ENCODE data around the gene OPA3. TPM values are rescaled to one million over a fixed set of nuclear protein-coding genes. Genes with fewer than 3 reads are reported as not detected.

The OPA3 gene
- total RNA-seq, 1 experiment from 2014 or later, result 11.1 TPM

GRCh38 chr19:45489216-45489855, 95.3 kb downstream of the OPA3 start:
- ATAC-seq (no peak), DNase-seq (ENCODE audit: low read depth, low spot score) (no peak)
- no TSS peak for BruUV-seq (replicated peaks)
- Histone ChIP-seq H3K4me1 (ENCODE audit: control insufficient read depth in 1 of 2, insufficient read depth in 2 of 2, low read length in 2 of 2) (peaks cover 17 to 41% of the 10 kb centered on the region in 2 experiments), H3K27ac (ENCODE audit: low read depth, low read length) (no peak overlapping the region), H3K4me3 (replicated peaks in 1 of 2; ENCODE audit: low read depth in 1 of 2, low read length in 2 of 2) (no peak overlapping the region), H2AFZ (ENCODE audit: low read depth, low read length, poor library complexity, severe bottlenecking) (no peak overlapping the region), H4K20me1 (ENCODE audit: insufficient read depth) (no peaks in the 10 kb centered on the region), H3K27me3 (ENCODE audit: insufficient read depth, low read length) (no peaks in the 10 kb centered on the region), H3K9me3 (ENCODE audit: control insufficient read depth in 1 of 2, insufficient read depth in 1 of 2, low read depth in 1 of 2, low read length in 2 of 2) (no peaks in the 10 kb centered on the region), H3K9me2 (ENCODE audit: insufficient read depth) (no peaks in the 10 kb centered on the region), H3K4me2 (ENCODE audit: low read length) (no peak overlapping the region), H3K9ac (ENCODE audit: low read length) (no peak overlapping the region), H3K36me3 (ENCODE audit: control insufficient read depth in 1 of 2, insufficient read depth in 2 of 2, low read length in 2 of 2) (no peaks in the 10 kb centered on the region), H3K79me2 (ENCODE audit: insufficient read depth, low read length) (no peaks in the 10 kb centered on the region)
- intact Hi-C loops (cut with micrococcal nuclease), result no loop called here
- ChIA-PET CTCF (interaction anchor here (1.5 kb wide), 1 partner anchor 10 kb away, joined by 4 read pairs; no protein-coding TSS in a partner anchor), POLR2A (no interaction called here), RAD21 (ENCODE audit: low non-redundant PET in 1 of 2, low total read pairs in 2 of 2, uncharacterized antibody in 2 of 2, unreplicated experiment in 2 of 2) (no interaction called here)
- TF ChIP-seq EGR1 (IDR thresholded peaks at IDR 0.05; ENCODE audit: low read depth) (no peak), FOSL1 (IDR thresholded peaks at IDR 0.05; ENCODE audit: low read depth) (no peak), YY1 (IDR thresholded peaks at IDR 0.05; ENCODE audit: extremely low read depth, insufficient replicate concordance, low read depth, low read length) (no peak), SP1 (IDR thresholded peaks at IDR 0.05; ENCODE audit: low read depth) (no peak), REST (IDR thresholded peaks at IDR 0.05; ENCODE audit: low read depth) (no peak), CEBPB (IDR thresholded peaks at IDR 0.05; ENCODE audit: low read depth) (no peak), RAD21 (IDR thresholded peaks at IDR 0.05; ENCODE audit: low read depth) (no peak), ZFX (IDR thresholded peaks at IDR 0.05) (no peak), ELF1 (IDR thresholded peaks at IDR 0.05; ENCODE audit: borderline replicate concordance, low read depth) (no peak), SIN3A (IDR thresholded peaks at IDR 0.05; ENCODE audit: low read depth) (no peak), SRF (IDR thresholded peaks at IDR 0.05; ENCODE audit: low read depth) (no peak), ZBTB33 (IDR thresholded peaks at IDR 0.05; ENCODE audit: extremely low read depth, insufficient replicate concordance, low read length) (no peak), CTCF (IDR thresholded peaks at IDR 0.05 in 2 of 3, conservative IDR thresholded peaks at IDR 0.05 in 1 of 3; ENCODE audit: borderline replicate concordance in 1 of 3, insufficient read depth in 1 of 3, low read depth in 2 of 3, low read length in 2 of 3) (no peak), EZH2 (IDR thresholded peaks at IDR 0.05) (no peak)
